Measurements from ENCODE around the gene BMPR1B.

Gene BMPR1B

GRCh38 chr4:95198961-95199360 lies 441.2 kb downstream of the BMPR1B start:
- DNase-seq, result no peak

- DNase-seq, result no peak
Observed at GRCh38 chr4:95204267-95204844, 446.6 kb downstream of the BMPR1B start.

- DNase-seq, result no peak
Observed at GRCh38 chr4:95204873-95205272, 447.1 kb downstream of the BMPR1B start.
